Neural progenitor cell (in vitro differentiated cells): ENCODE data around the gene PACRG.

Experiments
- EZH2phosphoT487 ChIP-seq: fragments of 200-600 bp; sonication (generic); IDR thresholded peaks from 2 replicates; pipeline ENCODE4 v1.6.1; 2017; ENCODE audit warnings: antibody characterized with exemption
- TF ChIP-seq, protein P1 (sequence below): fragments of 200-600 bp; sonication (generic); IDR thresholded peaks from 2 replicates; pipeline ENCODE4 v1.5.1; 2017; ENCODE audit warnings: antibody characterized with exemption, mild to moderate bottlenecking

DNA sequence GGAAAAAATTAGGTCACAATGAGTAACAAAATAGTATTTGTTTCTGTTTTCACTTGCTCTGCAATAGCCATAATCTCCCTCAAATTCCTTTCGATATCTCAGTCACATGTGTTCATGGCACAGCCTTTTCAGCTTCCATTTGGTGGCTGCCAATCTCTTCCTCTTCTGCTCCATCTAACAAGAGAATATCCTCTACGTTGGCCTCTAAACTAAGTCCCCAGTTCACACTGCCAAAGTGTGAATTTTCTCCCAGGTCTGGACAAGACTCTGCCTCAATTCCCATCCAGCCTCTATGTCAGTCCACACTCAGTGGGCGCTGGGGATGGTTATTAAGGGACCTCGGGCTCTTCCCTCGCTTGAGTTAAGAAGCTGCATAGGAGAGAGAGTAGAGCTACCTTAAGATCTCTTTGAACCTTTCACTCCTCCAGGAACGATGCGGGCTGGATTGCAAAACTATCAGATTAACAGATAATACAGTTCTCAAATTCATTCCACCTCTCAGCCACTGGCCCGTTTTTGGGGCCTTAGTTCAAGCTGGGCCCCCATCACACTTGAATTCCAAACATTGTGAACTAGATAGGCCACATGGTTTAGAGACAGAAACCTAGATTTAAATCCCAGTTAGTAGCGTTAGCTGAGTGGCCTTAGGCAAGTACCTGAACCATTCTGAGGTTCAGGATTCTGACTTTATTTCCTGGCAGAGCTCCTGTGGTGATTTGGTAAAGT lies 436.6 kb downstream of the PACRG start:
- TF ChIP-seq, protein P1, sequence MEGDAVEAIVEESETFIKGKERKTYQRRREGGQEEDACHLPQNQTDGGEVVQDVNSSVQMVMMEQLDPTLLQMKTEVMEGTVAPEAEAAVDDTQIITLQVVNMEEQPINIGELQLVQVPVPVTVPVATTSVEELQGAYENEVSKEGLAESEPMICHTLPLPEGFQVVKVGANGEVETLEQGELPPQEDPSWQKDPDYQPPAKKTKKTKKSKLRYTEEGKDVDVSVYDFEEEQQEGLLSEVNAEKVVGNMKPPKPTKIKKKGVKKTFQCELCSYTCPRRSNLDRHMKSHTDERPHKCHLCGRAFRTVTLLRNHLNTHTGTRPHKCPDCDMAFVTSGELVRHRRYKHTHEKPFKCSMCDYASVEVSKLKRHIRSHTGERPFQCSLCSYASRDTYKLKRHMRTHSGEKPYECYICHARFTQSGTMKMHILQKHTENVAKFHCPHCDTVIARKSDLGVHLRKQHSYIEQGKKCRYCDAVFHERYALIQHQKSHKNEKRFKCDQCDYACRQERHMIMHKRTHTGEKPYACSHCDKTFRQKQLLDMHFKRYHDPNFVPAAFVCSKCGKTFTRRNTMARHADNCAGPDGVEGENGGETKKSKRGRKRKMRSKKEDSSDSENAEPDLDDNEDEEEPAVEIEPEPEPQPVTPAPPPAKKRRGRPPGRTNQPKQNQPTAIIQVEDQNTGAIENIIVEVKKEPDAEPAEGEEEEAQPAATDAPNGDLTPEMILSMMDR: no peak
- no peak for TF ChIP-seq EZH2phosphoT487
